ENCODE data around the gene WRNIP1. TPM values are rescaled to one million over a fixed set of nuclear protein-coding genes. Genes with fewer than 3 reads are reported as not detected.

The WRNIP1 gene
- total RNA-seq, 1 experiment from 2014 or later, result 51.7 TPM

GRCh38 chr6:2817903-2818443 is 52.8 kb downstream of the WRNIP1 start:
- peak overlapping the region; percentile 50 for H3K4me3 Mint-ChIP-seq (ENCODE audit: unreplicated experiment)
- Histone ChIP-seq H3K9me3 (peaks cover 9% of the 10 kb centered on the region; the same call in 1 of the 2 replicates), H3K36me3 (ENCODE audit: control insufficient read depth, insufficient read depth, low read length) (no peaks in the 10 kb centered on the region), H3K4me3 (ENCODE audit: low read depth, low read length) (no peak overlapping the region), H3K27me3 (replicated peaks; ENCODE audit: control insufficient read depth, insufficient read depth, low read length) (no peaks in the 10 kb centered on the region), H3K4me1 (peaks cover 6% of the 10 kb centered on the region)
- no peaks in the 10 kb centered on the region for H3K36me3 Mint-ChIP-seq (ENCODE audit: insufficient read depth, unreplicated experiment)
- no peak for DNase-seq
- CTCF ChIA-PET, result interaction anchor here (1.8 kb wide), 1 partner anchor 27 kb away, joined by 10 read pairs; no protein-coding TSS in a partner anchor
- intact Hi-C loops (cut with micrococcal nuclease; ENCODE audit: unreplicated experiment), result no loop called here
- H3K27me3 Mint-ChIP-seq (ENCODE audit: insufficient read depth, unreplicated experiment), result no peaks in the 10 kb centered on the region
- POLR2A ChIA-PET, result no interaction called here
- TF ChIP-seq CTCF (IDR thresholded peaks at IDR 0.05; ENCODE audit: insufficient read depth in 1 of 2, low read depth in 1 of 2, low read length in 1 of 2, severe bottlenecking in 1 of 2, unreplicated experiment in 1 of 2), result no peak
- peaks cover 12% of the 10 kb centered on the region for H3K4me1 Mint-ChIP-seq (ENCODE audit: low read depth, unreplicated experiment)
- H3K27ac Mint-ChIP-seq (ENCODE audit: unreplicated experiment), result peak overlapping the region; percentile 40
- no TSS peak for BruUV-seq (replicated peaks)
- peaks cover 21% of the 10 kb centered on the region for H3K9me3 Mint-ChIP-seq (ENCODE audit: unreplicated experiment)

DNA sequence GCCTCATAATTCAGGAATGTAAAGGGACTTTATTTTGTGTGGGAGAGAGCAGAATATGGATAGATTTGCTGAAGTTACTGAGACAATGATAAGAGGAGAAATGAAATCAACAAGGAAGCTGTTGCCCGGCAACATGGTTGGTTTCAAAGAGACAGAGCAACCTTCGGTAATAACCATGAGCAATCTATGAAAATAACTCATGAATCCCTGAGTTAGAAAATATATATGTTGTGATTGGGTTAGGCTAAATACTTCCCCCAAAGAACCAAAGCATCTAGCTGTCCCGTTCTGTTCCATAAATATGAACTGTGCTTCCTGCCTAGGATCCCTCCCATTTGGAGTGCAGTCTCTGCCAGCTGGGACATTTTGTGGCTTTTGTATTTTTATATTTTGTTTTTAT is 53.4 kb downstream of the WRNIP1 start:
- H3K27ac Mint-ChIP-seq (ENCODE audit: unreplicated experiment), result peak overlapping the region; percentile 40

DNA sequence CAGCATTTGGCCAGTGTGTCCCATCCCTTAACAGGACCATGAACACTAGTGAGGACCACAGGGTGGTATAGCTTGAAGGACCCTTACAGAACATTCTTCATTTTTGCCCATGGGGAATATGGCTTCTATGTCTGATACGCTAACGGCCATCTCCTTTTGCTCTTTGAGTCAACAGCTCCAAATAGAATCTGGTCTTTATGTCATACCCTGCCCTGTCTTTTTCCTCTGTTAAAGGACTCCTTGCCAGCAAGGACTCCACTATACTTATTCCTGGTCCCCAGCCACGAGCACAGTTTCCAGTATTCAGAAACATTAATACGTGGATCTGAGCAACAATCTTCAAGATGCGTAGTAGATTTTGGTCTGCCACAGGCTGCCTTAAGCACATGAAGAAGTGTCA is 53.9 kb downstream of the WRNIP1 start:
- no TSS peak for BruUV-seq (replicated peaks)
- Mint-ChIP-seq H3K27ac (ENCODE audit: unreplicated experiment) (no peak overlapping the region), H3K4me3 (ENCODE audit: unreplicated experiment) (no peak overlapping the region), H3K4me1 (ENCODE audit: low read depth, unreplicated experiment) (peaks cover 12% of the 10 kb centered on the region), H3K9me3 (ENCODE audit: unreplicated experiment) (peaks cover 21% of the 10 kb centered on the region), H3K27me3 (ENCODE audit: insufficient read depth, unreplicated experiment) (no peaks in the 10 kb centered on the region), H3K36me3 (ENCODE audit: insufficient read depth, unreplicated experiment) (no peaks in the 10 kb centered on the region)
- no peak overlapping the region for H3K4me3 ChIP-seq (ENCODE audit: low read depth, low read length)
- H3K9me3 ChIP-seq, result peaks cover 9% of the 10 kb centered on the region; the same call in 1 of the 2 replicates
- ChIA-PET CTCF (interaction anchor here (1.8 kb wide), 1 partner anchor 28 kb away, joined by 10 read pairs; no protein-coding TSS in a partner anchor), POLR2A (no interaction called here)
- TF ChIP-seq CTCF (IDR thresholded peaks at IDR 0.05; ENCODE audit: insufficient read depth in 1 of 2, low read depth in 1 of 2, low read length in 1 of 2, severe bottlenecking in 1 of 2, unreplicated experiment in 1 of 2), result no peak
- H3K27me3 ChIP-seq (replicated peaks; ENCODE audit: control insufficient read depth, insufficient read depth, low read length), result no peaks in the 10 kb centered on the region
- DNase-seq, result no peak
- H3K4me1 ChIP-seq, result peaks cover 6% of the 10 kb centered on the region
- no peaks in the 10 kb centered on the region for H3K36me3 ChIP-seq (ENCODE audit: control insufficient read depth, insufficient read depth, low read length)
- intact Hi-C loops (cut with micrococcal nuclease; ENCODE audit: unreplicated experiment), result no loop called here

More for the DNA sequence above, 53.4 kb downstream of the WRNIP1 start:
- CTCF ChIA-PET, result interaction anchor here (1.8 kb wide), 1 partner anchor 27 kb away, joined by 10 read pairs; no protein-coding TSS in a partner anchor
- Mint-ChIP-seq H3K9me3 (ENCODE audit: unreplicated experiment) (peaks cover 21% of the 10 kb centered on the region), H3K4me3 (ENCODE audit: unreplicated experiment) (peak overlapping the region; percentile 50), H3K36me3 (ENCODE audit: insufficient read depth, unreplicated experiment) (no peaks in the 10 kb centered on the region), H3K4me1 (ENCODE audit: low read depth, unreplicated experiment) (peaks cover 12% of the 10 kb centered on the region), H3K27me3 (ENCODE audit: insufficient read depth, unreplicated experiment) (no peaks in the 10 kb centered on the region)
- Histone ChIP-seq H3K27me3 (replicated peaks; ENCODE audit: control insufficient read depth, insufficient read depth, low read length) (no peaks in the 10 kb centered on the region), H3K4me1 (peaks cover 6% of the 10 kb centered on the region), H3K4me3 (ENCODE audit: low read depth, low read length) (no peak overlapping the region), H3K36me3 (ENCODE audit: control insufficient read depth, insufficient read depth, low read length) (no peaks in the 10 kb centered on the region), H3K9me3 (peaks cover 9% of the 10 kb centered on the region; the same call in 1 of the 2 replicates)
- no TSS peak for BruUV-seq (replicated peaks)
- intact Hi-C loops (cut with micrococcal nuclease; ENCODE audit: unreplicated experiment), result no loop called here
- TF ChIP-seq CTCF (IDR thresholded peaks at IDR 0.05; ENCODE audit: insufficient read depth in 1 of 2, low read depth in 1 of 2, low read length in 1 of 2, severe bottlenecking in 1 of 2, unreplicated experiment in 1 of 2), result no peak
- POLR2A ChIA-PET, result no interaction called here
- no peak for DNase-seq
